GM19239 (cell line): Measurements from ENCODE around the gene NUTM2D.
"Not testable (repeated sequence)": the region's sequence is repeated elsewhere in the genome, so short reads cannot be mapped to it uniquely, and the experiment has no call there.

Experiments
- DNase-seq: peaks from one replicate; pipeline ENCODE4 v3.0.0; 2011; ENCODE audit warnings: low spot score; ENCODE audit not compliant: insufficient read length
- FAIRE-seq: peaks from 2 replicates; lab custom pipeline; 2011; peaks lifted over from hg19 to GRCh38; lab: Jason Lieb, UNC

Gene NUTM2D

GRCh38 chr10:87358159-87358558, 615 bp downstream of the NUTM2D start:
- not testable (repeated sequence) for DNase-seq, FAIRE-seq

GRCh38 chr10:87369514-87370112, 12.1 kb downstream of the NUTM2D start:
- FAIRE-seq, DNase-seq: not testable (repeated sequence)

- DNase-seq, FAIRE-seq: not testable (repeated sequence)
These were observed 16.5 kb downstream of the NUTM2D start for GRCh38 chr10:87374091-87374490.

- DNase-seq, FAIRE-seq: not testable (repeated sequence)
These were observed 21.6 kb downstream of the NUTM2D start for GRCh38 chr10:87379115-87379514.

- FAIRE-seq, DNase-seq: not testable (repeated sequence)
These were observed 25.8 kb downstream of the NUTM2D start for GRCh38 chr10:87383149-87383857.

GRCh38 chr10:87384283-87384682, 26.7 kb downstream of the NUTM2D start:
- not testable (repeated sequence) for DNase-seq, FAIRE-seq

- DNase-seq, FAIRE-seq: not testable (repeated sequence)
These were observed 28.3 kb downstream of the NUTM2D start for GRCh38 chr10:87385762-87386360.

GRCh38 chr10:87391360-87391759, 33.8 kb downstream of the NUTM2D start:
- DNase-seq, FAIRE-seq: not testable (repeated sequence)

- FAIRE-seq, DNase-seq: not testable (repeated sequence)
These were observed 38.7 kb downstream of the NUTM2D start for GRCh38 chr10:87396206-87396605.

GRCh38 chr10:87398436-87398835, 40.9 kb downstream of the NUTM2D start:
- not testable (repeated sequence) for FAIRE-seq, DNase-seq

GRCh38 chr10:87407516-87408467, 50.2 kb downstream of the NUTM2D start:
- not testable (repeated sequence) for FAIRE-seq

GRCh38 chr10:87413921-87414320, 56.4 kb downstream of the NUTM2D start:
- FAIRE-seq, DNase-seq: not testable (repeated sequence)

More at GRCh38 chr10:87407516-87408467, 50.2 kb downstream of the NUTM2D start:
- not testable (repeated sequence) for DNase-seq
